ENCODE measurements around the gene MZF1.

The MZF1 gene

DNA sequence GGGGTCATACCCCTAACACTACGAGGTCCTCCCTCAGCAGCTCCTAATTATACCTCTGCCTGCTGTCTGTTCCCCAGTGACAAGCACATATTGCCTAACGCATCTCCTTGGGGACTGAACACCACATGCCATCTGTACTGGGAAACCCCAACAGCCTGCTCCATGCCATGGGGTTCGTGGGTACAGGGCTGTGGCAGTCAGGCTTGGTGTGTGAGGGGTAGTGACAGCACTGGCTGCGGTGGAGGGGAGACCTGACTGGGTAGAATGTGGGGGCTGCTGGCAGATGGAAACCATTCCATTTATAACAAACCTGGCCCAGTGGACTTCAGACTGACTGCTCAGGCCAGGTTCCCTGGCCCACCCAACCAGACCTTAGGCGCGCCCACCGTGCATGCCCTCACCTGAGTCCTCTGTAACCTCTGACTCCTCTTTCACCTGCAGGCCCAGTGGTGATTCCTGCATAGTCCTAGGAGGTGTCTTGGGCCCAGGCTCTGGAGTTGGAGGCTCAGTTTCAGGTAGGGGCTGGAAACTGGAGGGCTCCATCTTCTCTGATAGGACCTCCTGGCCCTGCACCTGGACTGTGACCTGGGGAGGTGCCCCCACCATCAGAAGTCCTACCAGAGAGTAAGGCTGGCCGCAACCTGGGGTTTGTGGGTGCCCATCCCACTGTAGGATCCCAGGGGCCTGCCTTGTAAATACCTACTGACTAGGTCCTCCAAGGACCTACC is 3.0 kb downstream of the MZF1 start:
- no peak for DNase-seq (ENCODE audit: low spot score)

DNA sequence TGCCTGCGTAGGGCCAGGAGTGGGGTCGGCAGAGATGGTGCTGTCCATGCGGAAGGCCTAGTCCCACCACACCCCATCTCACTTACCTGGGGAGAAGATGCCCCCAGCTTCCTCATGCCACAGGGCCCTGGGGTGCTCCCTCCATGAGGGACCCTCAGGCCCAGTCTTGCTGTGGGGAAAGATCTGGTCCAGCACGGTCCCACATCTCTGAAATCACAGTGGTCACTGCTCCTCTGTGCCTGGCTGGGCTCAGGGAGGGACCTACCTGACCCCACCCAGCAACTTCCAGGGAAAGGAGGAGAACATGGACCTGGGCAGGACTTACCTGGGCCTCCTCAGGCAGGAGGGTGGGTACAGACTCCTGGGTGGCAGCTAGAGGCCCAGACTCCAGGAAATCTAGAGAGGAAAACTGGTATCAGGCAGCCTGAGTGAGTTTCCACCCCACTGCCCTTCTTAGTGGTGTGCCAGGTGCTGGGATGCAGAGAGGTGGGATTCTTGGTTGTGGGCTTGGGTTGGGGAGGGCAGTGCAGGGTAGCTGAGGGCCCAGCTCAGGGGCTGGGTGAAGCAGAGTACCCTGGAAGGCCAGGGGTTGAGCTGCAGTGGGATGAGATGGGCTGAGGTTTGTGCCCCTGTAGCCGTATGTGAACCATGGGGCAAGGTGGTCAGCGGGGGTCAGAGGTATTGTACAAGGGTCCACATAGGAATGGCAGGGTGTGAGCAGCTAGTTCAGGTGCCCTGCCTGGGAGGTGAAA is 3.8 kb downstream of the MZF1 start:
- no peak for DNase-seq (ENCODE audit: low spot score)

DNA sequence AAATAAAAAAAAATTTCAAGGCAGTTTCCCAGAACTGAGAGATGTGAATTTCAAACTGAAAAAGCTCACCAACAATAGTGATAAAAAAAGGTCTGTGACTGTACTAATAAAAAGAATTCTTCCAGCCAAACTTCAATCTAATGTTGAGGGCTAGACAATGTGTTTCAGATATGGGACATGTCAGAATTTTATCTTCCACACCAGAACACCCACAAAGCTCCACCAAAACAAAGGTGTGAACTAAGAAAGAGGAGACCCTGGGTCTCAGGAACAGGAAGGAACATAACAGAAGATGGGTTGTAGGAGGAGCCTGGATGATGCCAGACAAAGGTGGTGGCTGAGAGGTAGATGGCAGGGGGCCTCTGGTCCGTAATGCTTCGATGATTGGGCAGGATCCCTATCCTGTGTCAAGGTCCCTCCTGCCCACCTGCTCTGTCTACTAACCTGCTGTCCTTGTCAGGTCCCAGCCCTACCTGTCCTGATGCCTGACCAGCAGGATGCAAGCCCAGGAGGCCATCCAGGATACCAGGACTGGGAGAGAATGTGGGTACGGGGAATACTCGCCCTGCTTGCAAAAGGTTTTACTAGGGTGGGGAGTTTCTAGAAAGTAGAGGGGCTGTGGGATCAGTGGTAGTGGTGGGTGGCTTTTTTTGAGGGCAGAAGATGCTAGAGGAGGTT is 4.5 kb downstream of the MZF1 start:
- DNase-seq (ENCODE audit: low spot score): no peak

DNA sequence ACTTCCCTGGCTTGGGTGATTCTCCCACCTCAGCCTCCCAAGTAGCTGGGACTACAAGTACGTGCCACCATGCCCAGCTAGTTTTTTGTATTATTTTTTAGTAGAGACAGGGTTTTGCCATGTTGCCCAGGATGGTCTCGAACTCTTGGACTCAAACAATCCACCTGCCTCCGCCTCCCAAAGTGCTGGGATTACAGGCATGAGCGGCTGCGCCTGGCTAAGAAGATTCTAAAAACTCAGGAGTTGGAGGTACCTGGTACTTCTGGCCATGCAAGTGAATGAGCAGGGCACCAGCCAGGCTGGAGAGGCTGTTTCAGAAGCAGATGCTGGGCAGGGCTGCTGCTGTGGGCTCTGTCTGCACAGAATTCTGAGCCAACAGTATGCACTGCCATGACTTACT is 6.1 kb downstream of the MZF1 start:
- DNase-seq (ENCODE audit: low spot score): no peak

DNA sequence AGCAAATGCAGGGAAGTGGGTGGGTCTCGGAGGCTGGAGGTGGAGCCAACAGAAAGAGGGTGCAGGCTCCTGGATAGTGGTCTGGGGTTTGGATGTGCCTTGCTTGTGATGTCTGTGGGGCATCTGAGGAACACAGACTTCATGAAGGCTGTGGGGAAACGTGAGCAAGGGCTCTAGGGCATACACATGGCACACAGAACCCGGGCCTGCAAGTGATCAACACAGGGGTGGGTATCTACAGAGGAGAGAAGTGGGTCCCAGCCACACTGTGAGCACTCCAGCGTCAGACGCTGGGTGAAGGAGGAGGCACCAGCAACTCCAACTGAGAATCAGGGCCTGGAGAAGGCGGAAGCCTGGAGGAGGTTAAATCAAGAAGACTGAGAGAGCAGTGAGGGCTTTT is 9.3 kb downstream of the MZF1 start:
- no peak for DNase-seq (ENCODE audit: low spot score)

DNA sequence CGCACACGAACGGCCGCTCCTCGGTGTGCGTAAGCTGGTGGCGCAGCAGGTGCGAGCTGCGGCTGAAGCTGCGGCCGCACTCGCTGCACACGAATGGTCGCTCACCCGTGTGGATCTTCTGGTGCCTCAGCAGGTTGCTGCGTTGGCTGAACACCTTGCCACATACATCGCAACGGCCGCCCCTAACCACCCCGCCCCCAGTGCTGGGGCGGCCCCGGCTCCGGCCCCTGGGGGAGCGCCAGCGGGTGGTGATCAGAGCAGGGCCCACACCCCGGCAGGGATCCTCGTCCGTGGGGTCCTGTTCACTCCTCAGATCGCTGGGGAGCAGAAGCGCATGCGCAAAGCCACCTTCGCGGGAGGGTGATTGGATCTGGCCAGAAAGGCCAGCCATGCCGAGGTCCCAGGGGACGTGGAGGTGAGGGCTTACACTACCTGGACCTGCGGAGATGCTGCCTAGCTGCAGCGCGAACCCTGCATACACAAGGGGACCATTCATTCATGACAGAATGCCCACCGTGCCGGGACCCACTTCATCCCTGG is 10.0 kb downstream of the MZF1 start:
- no peak for DNase-seq (ENCODE audit: low spot score)

DNA sequence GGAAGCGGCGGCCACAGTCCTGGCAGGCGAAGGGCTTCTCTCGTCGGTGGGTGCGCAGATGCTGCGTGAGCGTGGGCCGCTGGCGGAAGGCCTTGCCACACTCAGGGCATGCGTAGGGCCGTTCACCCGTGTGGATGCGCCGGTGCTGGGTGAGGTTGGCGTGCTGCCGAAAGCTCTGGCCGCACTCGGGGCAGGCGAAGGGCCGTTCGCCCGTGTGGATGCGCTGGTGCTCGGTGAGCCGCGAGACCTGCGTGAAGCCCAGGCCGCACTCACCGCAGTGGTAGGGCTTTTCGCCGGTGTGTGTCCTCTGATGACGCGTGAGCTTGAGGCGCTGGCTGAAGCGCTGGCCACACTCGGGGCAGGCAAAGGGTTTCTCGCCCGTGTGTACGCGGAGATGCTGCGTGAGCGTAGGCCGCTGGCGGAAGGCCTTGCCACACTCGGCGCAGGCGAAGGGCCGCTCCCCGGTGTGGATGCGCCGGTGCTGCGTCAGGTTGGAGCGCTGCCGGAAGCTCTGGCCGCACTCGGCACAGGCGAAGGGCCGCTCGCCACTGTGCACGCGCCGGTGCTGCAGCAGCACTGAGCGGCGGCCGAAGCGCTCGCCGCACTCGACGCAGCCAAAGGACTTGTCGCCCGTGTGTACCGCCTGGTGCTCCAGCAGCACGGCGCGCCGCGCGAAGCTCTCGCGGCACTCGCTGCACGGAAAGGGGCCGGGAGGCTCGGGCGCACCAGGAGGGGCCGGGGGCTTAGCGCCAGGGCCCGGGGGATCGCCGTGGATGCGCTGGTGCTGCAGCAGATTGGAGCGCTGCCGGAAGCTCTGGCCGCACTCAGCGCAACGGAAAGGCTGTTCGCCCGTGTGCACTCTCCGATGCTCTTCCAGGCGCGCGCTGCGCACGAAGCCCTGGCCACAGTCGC is 10.8 kb downstream of the MZF1 start:
- no peak for DNase-seq (ENCODE audit: low spot score)

DNA sequence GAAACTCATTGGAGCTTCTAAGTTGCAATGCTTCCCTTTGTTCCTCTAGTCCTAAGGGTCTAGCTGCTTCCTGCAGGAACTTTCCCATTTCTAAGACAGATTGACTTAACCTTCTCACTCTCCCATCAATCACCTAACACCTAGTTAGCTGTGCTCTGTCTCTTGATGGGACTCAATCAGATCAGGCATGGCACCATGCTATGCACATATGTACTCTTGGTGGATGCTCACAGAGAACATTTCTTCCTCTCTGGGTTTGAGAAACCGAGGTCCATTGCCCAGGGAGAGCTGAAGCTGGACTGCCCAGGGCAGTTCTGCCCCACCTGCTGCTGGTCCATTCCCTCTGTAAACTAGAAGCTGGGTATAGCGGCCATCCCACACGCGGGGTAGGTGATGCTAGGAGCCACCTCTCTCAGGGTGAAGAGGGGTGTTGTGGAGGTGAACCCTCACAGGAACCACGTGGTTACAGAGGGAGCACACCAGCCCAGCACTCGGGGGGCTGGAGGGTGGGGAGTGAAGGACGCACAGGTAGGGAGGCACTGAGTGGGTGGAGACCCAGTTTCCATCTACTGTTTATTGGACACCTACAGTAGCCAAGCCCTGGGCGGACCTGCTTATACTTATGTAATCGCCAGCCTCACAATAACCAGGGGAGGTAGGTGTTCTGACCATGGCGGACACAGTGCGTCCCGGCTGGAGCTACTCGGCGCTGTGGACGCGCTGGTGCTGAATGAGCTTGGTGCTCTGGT is 11.6 kb downstream of the MZF1 start:
- DNase-seq (ENCODE audit: low spot score): no peak

DNA sequence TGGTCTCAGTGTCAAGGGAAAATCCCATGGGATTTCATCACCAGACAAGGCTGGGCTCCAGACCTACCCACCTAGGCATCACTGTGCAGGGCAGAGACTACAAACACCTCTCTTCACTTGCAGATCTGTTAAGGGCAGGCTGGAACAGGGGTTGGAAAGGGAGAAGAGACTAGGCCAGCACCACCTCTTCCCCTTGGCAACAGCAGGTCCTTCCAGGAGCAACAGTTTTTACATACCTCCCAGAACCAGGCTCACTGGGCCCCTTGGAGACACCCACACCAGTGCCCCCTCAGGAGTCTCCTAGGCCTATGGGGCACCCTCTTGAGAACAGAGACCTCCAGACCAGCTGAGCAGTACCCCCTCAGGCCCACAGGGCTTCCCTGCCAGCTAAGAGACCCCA is 12.2 kb downstream of the MZF1 start:
- no peak for DNase-seq (ENCODE audit: low spot score)

DNA sequence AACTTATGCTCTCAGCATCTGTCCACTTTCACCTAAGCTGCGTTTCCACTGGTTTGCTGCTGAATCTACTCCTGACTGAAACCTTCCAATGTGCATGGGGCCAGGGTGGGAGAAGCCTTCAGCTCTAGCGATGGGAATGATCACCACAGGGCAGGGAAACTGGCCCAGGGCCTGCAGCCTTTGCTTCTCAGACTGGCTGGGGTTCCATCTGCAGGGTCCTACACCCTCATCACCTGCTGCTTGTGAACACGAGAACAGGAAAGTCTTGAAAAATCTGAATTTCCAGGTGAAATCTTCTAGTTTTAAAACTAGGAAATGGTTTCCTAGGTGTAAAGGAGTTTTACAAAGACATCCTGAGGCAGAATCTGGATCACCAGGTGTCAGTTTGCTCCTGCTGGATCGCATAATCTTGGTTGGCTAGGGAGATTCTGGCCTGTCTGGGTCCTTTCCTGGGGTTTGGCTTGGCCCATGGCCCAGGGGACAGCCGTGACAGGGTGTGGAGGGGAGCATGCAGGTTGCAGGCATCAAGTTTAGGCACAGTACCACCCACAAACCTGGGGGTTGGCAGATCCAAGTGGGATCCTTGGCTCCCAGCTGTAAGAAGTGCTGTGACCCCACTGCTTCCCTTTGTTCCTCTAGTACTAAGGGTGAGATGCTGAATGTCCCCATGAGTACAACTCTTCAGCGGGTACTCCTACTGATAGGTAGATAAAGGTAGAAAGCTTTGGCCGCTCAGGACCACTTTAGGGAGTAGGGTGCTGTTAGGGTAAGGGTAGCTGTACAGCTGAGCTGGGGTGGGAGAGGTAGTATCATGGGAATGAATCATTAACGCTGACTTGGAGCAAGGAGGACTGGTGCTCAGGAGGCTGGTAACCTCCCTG is 12.9 kb downstream of the MZF1 start:
- no peak for DNase-seq (ENCODE audit: low spot score)

DNA sequence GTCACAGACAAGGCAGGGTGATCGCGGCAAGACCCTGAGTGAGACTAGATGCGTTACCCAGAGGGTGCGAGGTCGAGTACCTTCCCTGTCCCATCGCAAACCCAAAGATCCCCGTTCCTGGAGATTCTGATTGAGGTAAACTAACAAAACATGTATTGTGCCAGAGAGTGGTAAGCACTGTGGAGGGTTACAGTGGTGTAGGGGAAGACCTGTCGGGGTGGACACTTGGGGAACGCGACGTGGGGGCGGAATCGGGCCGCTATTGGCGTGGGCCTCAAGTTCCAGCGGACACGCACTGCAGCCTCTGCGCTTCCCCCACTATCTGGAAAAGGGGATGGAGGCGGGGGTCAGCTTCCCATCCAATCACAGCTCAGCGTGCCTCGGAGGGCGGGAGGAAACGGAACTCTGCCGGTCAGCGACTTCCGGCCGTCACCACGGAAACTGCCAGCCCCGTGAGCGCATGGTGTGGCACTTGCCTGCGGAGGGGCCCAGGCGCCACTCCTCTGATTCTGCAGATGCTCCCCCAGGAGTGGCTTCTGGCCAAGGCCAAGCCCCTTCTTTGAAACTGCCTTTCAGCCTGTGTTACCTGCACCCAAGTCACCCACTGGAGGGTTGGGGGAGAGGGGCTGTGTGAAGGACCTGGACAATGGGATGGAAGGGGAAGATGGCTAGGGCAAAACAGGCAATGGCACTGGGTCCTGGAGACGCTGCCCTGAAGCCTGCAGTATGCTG is 13.7 kb downstream of the MZF1 start:
- peak; percentile 92 for DNase-seq (ENCODE audit: low spot score)

DNA sequence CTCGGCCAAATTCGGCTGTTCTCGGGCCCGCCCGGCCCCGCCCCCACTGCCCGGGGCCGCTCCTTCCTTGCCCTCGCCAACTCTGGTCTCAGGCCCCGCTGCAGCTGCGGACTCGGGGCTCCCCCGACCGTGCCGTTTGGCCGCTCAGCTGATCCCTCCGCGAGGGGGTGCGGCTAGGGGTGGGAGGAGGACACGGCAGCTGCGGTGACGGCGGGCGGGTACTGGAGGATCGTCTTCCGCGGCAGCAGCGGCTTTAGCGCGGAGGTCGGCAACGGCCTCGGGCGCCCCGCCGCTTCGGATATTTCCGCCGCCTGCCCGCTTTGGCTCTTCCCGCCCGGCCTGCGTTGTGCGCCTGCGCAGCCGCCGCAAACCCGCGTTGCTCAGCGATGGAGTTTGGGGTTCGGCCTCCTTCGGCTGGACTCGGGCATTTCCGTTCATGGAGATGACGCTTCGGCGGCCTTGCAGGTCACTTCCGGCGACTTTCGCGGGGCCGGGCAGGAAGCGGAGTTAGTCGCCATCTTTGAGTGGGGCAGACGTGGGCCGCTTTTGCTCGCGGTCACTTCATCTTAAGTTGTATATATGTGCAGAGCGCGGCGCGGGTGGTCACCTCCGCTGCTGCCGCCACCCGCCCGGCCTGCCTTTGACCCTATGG is 14.4 kb downstream of the MZF1 start:
- peak; percentile 95 for DNase-seq (ENCODE audit: low spot score)

DNA sequence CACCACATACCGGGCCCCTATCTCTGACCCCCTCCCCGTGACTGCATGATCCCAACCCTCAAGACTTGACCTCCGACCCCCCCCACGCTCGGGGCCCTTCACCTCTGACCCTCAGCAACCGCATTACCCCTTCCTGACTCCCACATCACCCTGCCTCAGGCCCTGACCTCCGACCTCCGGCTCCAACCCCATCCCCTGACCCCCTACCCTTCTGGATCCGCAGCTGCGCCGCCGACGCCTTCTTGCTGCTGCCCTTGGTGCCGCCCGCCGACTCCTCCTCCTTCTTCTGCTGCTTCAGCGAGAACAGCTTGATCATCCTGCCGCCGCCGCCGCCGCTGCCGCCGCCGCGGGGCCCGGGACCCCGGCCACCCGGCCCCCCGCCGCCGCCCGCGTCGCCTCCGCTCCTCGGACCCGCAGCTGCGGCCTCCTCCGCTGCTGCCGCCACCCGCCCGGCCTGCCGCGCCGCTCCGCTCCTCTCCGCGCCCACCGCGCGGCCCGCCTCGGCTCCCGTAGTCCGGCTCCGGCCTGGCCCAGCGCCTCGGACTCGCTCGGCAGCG is 15.0 kb downstream of the MZF1 start, which contains the start of gene UBE2M:
UBE2M (minus strand) TSS at position 546 of the 557 bp plus-strand sequence; CDS start at position 316, 230 bp downstream.
- no peak for DNase-seq (ENCODE audit: low spot score)

DNA sequence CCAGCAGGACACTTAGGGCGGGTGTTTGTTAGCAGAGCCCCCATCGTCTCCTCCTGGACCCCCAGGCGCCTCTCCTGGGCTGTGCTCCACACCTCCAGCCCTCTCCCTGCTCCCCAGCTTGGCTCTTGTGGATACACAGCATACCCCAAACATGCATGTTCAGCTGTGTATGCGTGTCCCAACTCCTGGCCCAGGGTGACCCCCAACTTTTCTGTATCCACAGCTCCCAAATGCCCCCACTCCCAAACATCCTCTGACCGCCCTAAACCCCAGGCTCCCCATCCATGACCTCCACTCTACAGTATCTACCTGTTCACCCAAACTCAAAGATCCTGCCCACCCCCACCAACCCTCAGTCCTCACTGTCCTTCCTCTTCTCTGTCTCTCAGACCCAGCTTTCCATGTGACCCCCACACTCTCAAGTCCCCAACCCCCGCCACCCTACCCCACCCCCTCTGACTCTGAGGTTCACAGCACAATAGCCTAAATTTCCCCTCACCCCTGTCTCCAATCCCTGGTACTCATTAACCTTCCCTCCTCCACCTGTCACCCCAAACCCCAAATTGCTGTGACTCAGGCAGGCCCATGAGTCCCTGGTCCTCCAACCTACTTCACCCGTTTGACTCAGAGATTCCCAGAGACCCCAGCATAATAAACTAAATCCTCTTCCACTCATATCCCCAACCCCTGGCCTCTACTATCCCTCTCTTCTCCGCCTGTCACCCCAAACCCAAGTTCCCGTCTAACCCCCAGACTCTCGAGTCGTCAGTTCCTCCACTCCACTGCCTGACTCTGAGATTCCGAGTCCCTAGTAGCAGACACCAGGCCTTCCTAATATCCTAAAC is 15.7 kb downstream of the MZF1 start:
- DNase-seq (ENCODE audit: low spot score): no peak

DNA sequence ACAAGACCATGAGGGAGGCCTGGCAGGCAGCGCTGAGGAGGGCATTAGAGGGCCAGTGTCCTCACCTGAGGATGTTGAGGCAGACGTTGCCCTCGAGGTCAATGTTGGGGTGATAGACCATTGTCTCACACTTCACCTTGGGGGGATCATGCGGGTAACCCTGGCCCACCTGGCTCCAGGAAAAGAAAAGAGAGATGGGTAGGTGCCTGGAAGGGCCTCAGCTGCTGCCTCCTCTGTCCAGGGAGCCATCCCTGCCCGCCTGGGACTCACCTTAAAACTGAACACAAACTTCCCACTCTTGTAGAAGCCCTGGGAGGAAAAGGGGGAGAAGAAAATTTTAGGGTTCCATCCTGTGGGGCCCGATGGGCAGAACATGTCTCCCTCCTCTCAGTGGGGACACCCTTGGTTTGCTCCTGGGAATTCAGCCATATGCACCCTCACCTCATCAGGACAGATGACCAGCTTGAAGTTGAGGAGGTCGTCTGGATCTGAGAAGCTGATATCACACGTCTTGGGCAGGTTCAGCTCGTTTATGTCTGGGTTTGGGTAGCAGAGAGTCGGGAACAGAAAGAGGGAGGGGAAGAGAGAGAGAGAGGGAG is 16.4 kb downstream of the MZF1 start:
- DNase-seq (ENCODE audit: low spot score): no peak

DNA sequence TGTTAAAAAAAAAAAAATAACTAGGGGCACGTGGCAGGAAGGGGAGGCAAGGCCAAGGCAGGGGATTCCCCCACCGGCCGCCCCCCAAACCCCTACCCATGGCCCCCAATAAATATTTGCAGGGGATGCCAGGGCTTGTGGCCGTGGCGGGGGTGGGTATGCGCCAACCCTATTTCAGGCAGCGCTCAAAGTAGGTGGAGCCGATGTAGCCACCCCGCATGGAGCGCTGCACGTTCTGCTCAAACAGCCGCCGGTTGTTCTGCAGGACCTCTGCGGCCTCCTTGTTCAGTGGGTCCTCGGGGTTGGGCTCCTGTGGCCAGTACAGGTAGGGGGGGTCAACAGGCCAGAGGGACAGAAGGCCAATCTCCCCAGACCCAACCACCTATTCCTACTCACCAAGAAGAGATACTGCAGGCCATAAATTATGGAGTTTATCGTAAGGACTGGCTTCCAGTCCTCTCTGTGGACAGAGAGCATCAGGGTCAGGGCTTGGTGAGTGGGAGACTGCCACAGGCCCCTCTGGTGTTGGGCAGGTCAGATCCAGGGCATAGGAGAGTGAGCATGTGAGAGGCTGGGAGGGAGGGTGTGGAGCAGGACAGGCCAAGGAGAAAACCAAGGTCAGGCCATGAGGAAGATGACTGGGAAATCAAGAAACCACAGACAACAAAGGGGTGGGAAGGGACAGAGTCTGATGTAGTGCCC is 17.1 kb downstream of the MZF1 start:
- DNase-seq (ENCODE audit: low spot score): no peak
